ENCODE measurements around the gene TLN1. TPM values are rescaled to one million over a fixed set of nuclear protein-coding genes. Genes with fewer than 3 reads are reported as not detected.

Gene TLN1
- total RNA-seq, 2 experiments from 2014 or later: 448 to 450 TPM

DNA sequence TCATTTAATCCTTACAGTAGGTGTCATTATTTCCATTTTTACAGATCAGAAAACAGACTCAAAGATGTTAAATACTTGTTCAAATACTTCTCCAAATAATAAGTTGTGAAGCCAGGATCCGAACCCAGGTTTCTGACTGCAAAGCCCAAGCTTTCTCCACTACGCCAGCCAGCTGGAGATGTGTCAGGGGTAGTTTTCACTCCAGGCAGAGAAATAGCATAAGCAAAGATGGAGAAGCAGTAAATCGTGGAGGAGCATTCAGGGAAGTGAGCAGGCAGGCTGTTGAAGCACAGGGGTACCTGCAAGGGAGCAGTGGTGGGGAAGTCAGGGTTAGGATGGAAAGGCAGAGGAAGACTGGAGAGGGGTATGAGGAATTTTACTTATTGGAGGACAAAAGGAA is 2.9 kb downstream of the TLN1 start:
- POLR2A ChIA-PET: interaction anchor here (0.7 kb wide), 1 partner anchor 110 kb away, joined by 3 read pairs; no protein-coding TSS in a partner anchor
- Mint-ChIP-seq H3K36me3 (ENCODE audit: low read depth) (peaks cover 25% of the 10 kb centered on the region), H3K9me3 (ENCODE audit: insufficient read depth) (no peaks in the 10 kb centered on the region), H3K27ac (no peak overlapping the region), H3K27me3 (ENCODE audit: low read depth) (no peaks in the 10 kb centered on the region), H3K4me1 (ENCODE audit: low read depth) (peaks cover 15% of the 10 kb centered on the region), H3K4me3 (no peak overlapping the region)
- DNase-seq (no peak), ATAC-seq (no peak)
- CTCF ChIA-PET: interaction anchor here (0.7 to 23.9 kb wide), 20 partner anchors 9 to 236 kb away, joined by 3 to 209 read pairs (median 9); partner anchors contain the start of genes ARHGEF39, CCDC107, CD72 and GBA2

DNA sequence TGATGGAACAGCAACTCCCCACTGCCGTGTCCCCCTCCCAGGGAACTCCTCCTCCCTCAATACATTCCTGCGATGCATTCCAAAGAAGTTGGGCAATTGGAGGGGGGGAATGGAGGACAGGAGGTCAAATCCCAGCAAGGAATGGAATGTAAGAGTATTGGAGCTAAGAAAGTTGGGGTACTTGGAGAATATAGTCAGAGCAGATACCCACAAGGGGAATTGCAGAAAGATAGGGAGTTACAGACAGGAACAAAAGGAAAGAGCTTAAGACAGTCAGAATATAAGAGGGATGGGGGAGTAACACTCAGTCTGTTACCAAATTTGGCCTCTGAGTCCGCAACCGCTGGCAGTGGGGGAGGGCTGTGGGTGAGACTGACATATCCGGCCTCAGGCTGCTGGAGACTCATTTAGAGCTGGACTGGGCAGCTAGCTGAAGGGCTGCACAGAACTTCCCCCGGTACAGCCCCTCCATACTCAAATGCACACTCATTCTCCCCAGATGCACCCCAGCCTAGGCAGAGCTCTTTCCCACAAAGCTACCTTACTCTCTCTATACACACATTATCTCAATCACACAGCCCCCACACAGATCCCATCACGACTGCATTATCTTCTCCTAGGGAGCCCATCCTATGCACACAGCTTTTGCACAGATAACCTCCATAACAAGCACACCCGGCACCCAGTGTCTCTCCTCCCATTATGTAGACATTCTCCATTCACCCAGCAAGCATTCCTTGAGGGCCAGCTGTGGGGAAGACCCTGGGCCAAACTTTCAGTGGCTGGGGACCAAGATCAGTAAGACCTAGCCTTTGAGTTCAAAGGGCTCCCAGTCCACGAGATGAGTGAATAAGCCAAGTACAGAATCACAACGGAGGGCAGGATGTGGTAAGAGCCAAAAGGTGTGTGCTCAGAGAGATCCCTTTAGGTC is 3.7 kb downstream of the TLN1 start:
- ChIA-PET CTCF (interaction anchor here (0.7 to 23.9 kb wide), 27 partner anchors 10 to 237 kb away, joined by 3 to 209 read pairs (median 6); partner anchors contain the start of genes ARHGEF39, CCDC107, CD72 and GBA2), POLR2A (interaction anchor here (0.5 to 1.6 kb wide), 10 partner anchors 9 to 740 kb away, joined by 3 to 9 read pairs (median 3); partner anchors contain the start of genes ARHGEF39, CCDC107 and TESK1)
- peaks cover 32% of the 10 kb centered on the region for H3K36me3 Mint-ChIP-seq (ENCODE audit: low read depth)
- H3K9me3 Mint-ChIP-seq (ENCODE audit: insufficient read depth): no peaks in the 10 kb centered on the region
- ATAC-seq (peak; percentile 10), DNase-seq (peak; percentile 71)
- no peak overlapping the region for H3K27ac Mint-ChIP-seq
- no peak overlapping the region for H3K4me3 Mint-ChIP-seq
- H3K27me3 Mint-ChIP-seq (ENCODE audit: low read depth): no peaks in the 10 kb centered on the region
- H3K4me1 Mint-ChIP-seq (ENCODE audit: low read depth): peaks cover 8% of the 10 kb centered on the region

DNA sequence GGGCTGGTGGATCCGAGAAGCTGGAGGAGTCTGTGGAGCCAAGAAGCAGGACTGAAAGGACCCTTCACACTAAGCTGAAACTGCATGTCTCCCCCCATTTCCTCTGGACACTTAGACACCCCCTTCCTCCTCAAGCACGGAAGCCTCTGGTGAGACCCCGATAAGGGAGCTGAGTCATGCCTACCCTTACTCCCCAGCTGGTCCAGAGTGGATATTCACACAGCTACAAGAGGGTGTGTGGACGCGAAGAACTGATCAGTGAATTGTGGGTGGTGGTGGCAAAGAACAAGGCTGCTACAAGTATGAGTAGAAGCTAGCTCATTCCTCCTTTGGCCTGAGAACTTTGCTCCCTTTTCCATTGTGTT is 4.3 kb downstream of the TLN1 start:
- no peak for DNase-seq
- ChIA-PET POLR2A (interaction anchor here (0.9 to 1.6 kb wide), 6 partner anchors 28 to 739 kb away, joined by 3 to 9 read pairs (median 5); partner anchors contain the start of genes ARHGEF39 and CCDC107), CTCF (interaction anchor here (0.8 to 23.9 kb wide), 23 partner anchors 9 to 124 kb away, joined by 3 to 209 read pairs (median 6); partner anchors contain the start of genes ARHGEF39, CCDC107, CD72 and GBA2)
- ATAC-seq: no peak
- H3K27ac Mint-ChIP-seq: no peak overlapping the region
- H3K4me3 Mint-ChIP-seq: no peak overlapping the region
- peaks cover 38% of the 10 kb centered on the region for H3K36me3 Mint-ChIP-seq (ENCODE audit: low read depth)
- no peaks in the 10 kb centered on the region for H3K9me3 Mint-ChIP-seq (ENCODE audit: insufficient read depth)
- H3K4me1 Mint-ChIP-seq (ENCODE audit: low read depth): peaks cover 4% of the 10 kb centered on the region
- H3K27me3 Mint-ChIP-seq (ENCODE audit: low read depth): no peaks in the 10 kb centered on the region

DNA sequence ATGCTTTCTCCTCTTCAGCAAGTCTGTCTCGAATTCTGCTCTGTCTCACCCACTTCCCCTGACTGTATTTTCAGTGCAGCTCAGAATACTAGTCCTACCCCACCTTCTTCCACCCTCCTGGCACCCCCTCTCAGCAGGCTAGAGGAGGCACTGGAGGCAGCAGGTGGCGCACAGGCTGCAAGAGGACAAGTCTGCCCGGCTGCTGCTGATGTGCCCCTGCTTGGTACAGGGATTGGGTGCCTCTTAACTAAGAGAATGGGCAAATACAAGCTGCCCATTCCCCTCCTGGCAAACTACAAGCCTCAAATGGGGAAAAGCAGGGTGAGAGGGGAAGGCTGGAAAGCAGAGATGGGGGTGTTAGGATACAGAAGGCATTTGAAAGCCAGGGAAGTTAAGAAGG is 5.1 kb downstream of the TLN1 start:
- ChIA-PET CTCF (interaction anchor here (0.8 to 23.9 kb wide), 23 partner anchors 8 to 464 kb away, joined by 3 to 209 read pairs (median 6); partner anchors contain the start of genes ARHGEF39, CCDC107, CD72 and CLTA), POLR2A (interaction anchor here (1.3 to 1.6 kb wide), 2 partner anchors 12 to 79 kb away, joined by 6 to 9 read pairs; no protein-coding TSS in a partner anchor)
- H3K4me3 Mint-ChIP-seq: no peak overlapping the region
- ATAC-seq (peak; percentile 16), DNase-seq (peak; percentile 69)
- no peaks in the 10 kb centered on the region for H3K9me3 Mint-ChIP-seq (ENCODE audit: insufficient read depth)
- H3K27ac Mint-ChIP-seq: peak overlapping the region; percentile 82
- peaks cover 45% of the 10 kb centered on the region for H3K36me3 Mint-ChIP-seq (ENCODE audit: low read depth)
- H3K4me1 Mint-ChIP-seq (ENCODE audit: low read depth): peaks cover 4% of the 10 kb centered on the region
- no peaks in the 10 kb centered on the region for H3K27me3 Mint-ChIP-seq (ENCODE audit: low read depth)

DNA sequence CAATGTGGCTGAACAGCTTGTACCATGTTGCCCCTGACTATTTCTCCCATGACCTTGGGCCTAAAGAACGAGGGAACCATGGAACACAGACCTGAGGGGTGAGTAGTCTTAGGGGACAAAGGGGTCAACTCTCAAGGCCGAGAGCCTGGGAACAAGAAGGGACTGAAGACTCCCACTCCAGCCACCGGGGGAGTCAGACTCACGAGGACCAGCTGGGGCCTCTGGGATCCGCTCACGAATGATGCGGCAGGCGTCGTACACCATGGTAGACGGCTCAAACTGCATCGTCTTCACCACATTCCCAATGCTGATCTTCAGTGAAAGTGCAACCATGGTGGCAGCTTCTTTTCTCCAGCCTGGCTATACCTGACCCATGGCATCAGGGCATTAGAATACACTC is 6.6 kb downstream of the TLN1 start:
- DNase-seq (no peak), ATAC-seq (no peak)
- H3K27me3 Mint-ChIP-seq (ENCODE audit: low read depth): no peaks in the 10 kb centered on the region
- H3K27ac Mint-ChIP-seq: no peak overlapping the region
- H3K9me3 Mint-ChIP-seq (ENCODE audit: insufficient read depth): no peaks in the 10 kb centered on the region
- no peak overlapping the region for H3K4me3 Mint-ChIP-seq
- POLR2A ChIA-PET: interaction anchor here (0.6 kb wide), 1 partner anchor 13 kb away, joined by 4 read pairs; no protein-coding TSS in a partner anchor
- CTCF ChIA-PET: interaction anchor here (4.4 to 23.9 kb wide), 4 partner anchors 21 to 107 kb away, joined by 30 to 209 read pairs (median 90); partner anchors contain the start of genes CD72, GBA2, MSMP and RGP1
- no peaks in the 10 kb centered on the region for H3K4me1 Mint-ChIP-seq (ENCODE audit: low read depth)
- peaks cover 55% of the 10 kb centered on the region for H3K36me3 Mint-ChIP-seq (ENCODE audit: low read depth)

DNA sequence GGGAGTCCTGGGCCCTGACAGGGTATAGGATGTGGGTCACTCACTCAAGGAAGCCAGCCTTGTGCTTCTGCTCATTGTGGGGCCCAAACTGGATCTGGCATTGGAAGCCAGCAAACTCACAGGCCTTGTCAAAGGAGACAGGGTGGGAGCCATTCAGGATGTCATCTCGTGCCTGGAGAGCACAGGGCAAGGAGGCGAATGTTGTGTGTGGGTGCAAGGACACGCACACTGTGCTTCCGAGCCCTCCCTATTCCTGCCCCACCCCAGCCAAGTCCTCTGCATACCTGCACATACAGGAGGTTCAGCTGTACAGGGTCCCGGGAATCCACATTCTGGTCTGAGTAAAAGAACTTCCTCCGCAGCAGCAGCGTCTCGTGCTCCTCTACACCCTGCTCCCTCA is 8.1 kb downstream of the TLN1 start:
- Mint-ChIP-seq H3K4me1 (ENCODE audit: low read depth) (no peaks in the 10 kb centered on the region), H3K9me3 (ENCODE audit: insufficient read depth) (no peaks in the 10 kb centered on the region), H3K36me3 (ENCODE audit: low read depth) (peaks cover 70% of the 10 kb centered on the region), H3K4me3 (no peak overlapping the region), H3K27ac (no peak overlapping the region), H3K27me3 (ENCODE audit: low read depth) (no peaks in the 10 kb centered on the region)
- DNase-seq (no peak), ATAC-seq (no peak)
- ChIA-PET CTCF (interaction anchor here (23.9 kb wide), 1 partner anchor 28 kb away, joined by 209 read pairs; no protein-coding TSS in a partner anchor), POLR2A (interaction anchor here (1.0 kb wide), 1 partner anchor 9 kb away, joined by 3 read pairs; no protein-coding TSS in a partner anchor)

DNA sequence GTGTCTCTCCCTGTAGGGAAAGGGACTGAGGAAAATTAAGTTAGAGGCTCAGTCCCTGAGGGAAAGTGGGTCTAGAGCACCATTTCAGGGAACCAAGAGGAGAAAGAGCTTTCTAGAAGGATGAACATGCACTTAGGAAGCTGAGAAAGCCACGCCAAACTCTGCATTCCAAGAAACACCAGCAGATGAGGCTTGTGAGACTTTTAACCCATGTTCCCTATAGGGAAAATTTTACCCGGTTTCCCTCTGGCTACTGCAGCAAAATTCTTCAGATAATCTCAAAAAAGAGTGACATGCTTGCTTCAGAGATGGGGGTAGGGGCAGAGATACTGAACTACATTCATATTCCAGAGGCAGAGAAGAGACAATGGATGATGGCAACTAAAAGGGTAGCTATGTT is 8.6 kb downstream of the TLN1 start:
- ChIA-PET CTCF (interaction anchor here (23.9 kb wide), 1 partner anchor 27 kb away, joined by 209 read pairs; no protein-coding TSS in a partner anchor), POLR2A (interaction anchor here (1.0 kb wide), 1 partner anchor 8 kb away, joined by 3 read pairs; no protein-coding TSS in a partner anchor)
- Mint-ChIP-seq H3K36me3 (ENCODE audit: low read depth) (peaks cover 72% of the 10 kb centered on the region), H3K4me3 (no peak overlapping the region), H3K27me3 (ENCODE audit: low read depth) (no peaks in the 10 kb centered on the region), H3K4me1 (ENCODE audit: low read depth) (no peaks in the 10 kb centered on the region), H3K9me3 (ENCODE audit: insufficient read depth) (no peaks in the 10 kb centered on the region), H3K27ac (peak overlapping the region; percentile 47)
- ATAC-seq (no peak), DNase-seq (no peak)

DNA sequence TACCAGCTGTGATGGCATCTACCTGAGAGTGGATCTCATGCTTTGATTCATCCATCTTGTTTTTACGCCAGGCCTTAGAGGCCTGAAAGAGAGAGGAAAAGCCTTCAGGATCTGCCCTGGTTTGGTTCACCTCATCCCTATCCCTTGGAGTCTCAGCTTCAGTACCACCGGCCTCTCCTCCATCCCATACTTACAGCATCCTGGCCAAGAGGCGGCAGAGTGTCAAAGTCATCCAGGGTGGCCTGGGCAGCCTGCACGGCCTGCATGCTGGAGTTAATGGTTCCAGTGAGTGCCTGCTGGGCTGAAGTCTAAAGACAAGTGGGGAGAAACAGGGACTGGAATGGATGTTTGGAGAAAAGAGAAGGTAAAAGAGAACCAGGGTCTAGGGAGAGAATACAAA is 12.4 kb downstream of the TLN1 start:
- Mint-ChIP-seq H3K4me3 (no peak overlapping the region), H3K9me3 (ENCODE audit: insufficient read depth) (no peaks in the 10 kb centered on the region), H3K4me1 (ENCODE audit: low read depth) (peaks cover 3% of the 10 kb centered on the region), H3K27me3 (ENCODE audit: low read depth) (no peaks in the 10 kb centered on the region), H3K27ac (no peak overlapping the region), H3K36me3 (ENCODE audit: low read depth) (peaks cover 86% of the 10 kb centered on the region)
- ATAC-seq (no peak), DNase-seq (no peak)
- POLR2A ChIA-PET: no interaction called here
- CTCF ChIA-PET: interaction anchor here (2.1 to 23.9 kb wide), 2 partner anchors 12 to 23 kb away, joined by 6 to 209 read pairs; partner anchors contain the start of genes CREB3 and TLN1

DNA sequence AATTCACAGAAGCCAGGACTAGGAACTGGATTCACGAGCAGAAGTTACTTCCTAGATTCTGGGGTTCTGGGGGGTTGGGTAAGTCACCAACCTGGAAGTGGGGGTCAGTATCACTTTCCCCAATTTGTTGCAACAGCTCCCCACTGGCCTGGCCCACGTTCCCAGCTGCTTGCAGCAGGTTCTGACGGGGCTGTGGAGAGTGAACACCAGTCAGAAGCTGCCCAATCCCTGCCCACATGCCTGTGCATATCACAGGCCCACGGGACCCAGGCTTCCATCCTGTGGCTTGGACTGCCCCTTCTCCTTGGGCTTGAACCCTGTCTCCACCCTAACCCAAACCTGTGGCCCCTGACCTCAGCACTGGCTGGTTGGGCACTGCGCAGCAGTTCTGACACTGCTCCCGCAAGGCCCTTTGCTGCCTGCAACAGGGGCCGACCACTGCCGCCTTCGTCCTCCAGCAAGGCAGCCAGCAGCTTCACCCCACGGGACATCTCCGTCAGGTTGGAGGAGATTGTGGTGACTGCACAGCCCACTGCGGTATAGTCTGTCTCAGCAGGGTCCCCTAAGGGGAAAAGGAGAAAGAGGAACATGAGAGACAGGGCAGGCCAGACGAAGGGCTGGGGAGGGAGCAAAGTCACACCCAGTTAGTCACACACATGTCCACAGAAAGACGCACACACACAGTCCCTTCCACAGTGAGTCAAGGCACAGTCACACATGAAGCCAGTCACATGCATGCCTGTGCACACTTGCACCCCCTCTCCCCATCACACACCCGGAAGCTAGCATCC is 13.1 kb downstream of the TLN1 start:
- Mint-ChIP-seq H3K9me3 (ENCODE audit: insufficient read depth) (no peaks in the 10 kb centered on the region), H3K4me3 (no peak overlapping the region), H3K27me3 (ENCODE audit: low read depth) (no peaks in the 10 kb centered on the region), H3K4me1 (ENCODE audit: low read depth) (peaks cover 3% of the 10 kb centered on the region), H3K27ac (no peak overlapping the region), H3K36me3 (ENCODE audit: low read depth) (peaks cover 86% of the 10 kb centered on the region)
- ChIA-PET POLR2A (no interaction called here), CTCF (interaction anchor here (1.1 to 23.9 kb wide), 2 partner anchors 9 to 23 kb away, joined by 3 to 209 read pairs; no protein-coding TSS in a partner anchor)
- ATAC-seq (no peak), DNase-seq (no peak)

DNA sequence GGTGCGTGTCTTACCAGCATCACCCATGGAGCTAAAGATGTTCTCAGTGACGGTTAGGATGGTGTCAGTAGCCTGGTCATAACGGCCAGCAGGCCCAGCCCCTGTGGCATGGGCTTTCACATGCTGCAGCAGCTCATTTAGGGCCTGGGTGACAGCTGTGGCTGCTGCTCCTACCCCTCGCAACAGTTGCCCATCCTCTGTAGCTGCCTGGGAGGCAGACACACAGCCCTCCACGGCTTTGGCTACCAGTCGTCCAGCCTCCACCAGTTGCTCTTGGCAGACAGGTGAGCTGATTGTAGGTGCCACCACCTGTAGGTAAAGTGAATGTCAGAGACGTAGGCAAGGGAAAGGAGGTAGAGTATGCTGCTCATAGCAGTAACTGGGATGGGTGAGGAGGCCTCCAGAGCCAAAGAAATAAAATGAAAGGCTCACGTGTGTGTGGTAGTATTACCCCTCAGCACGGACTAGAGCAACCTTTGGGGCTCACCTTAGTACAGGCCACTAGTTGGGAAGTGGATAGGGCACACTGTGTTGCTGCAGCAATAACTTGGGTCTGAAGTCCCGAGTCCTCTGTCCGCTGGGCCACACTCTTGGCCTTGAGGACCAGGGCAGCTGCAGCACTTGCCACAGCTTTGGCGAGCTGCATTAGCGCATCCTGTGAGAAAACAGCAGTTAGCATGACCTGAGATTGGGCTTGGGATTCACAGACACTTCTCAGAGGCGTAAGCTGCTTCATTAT is 14.7 kb downstream of the TLN1 start:
- CTCF ChIA-PET: interaction anchor here (1.2 to 23.9 kb wide), 3 partner anchors 11 to 21 kb away, joined by 4 to 209 read pairs (median 6); partner anchors contain the start of genes CREB3 and TLN1
- Mint-ChIP-seq H3K27ac (no peak overlapping the region), H3K4me1 (ENCODE audit: low read depth) (peaks cover 3% of the 10 kb centered on the region), H3K36me3 (ENCODE audit: low read depth) (peaks cover 85% of the 10 kb centered on the region), H3K4me3 (no peak overlapping the region), H3K9me3 (ENCODE audit: insufficient read depth) (no peaks in the 10 kb centered on the region), H3K27me3 (ENCODE audit: low read depth) (no peaks in the 10 kb centered on the region)
- no peak for ATAC-seq
- POLR2A ChIA-PET: interaction anchor here (0.6 to 1.1 kb wide), 2 partner anchors 15 to 554 kb away, joined by 3 read pairs; partner anchors contain the start of genes CREB3 and TLN1
- DNase-seq: no peak
